Neutrophil (primary cell): ENCODE results near the gene CD3E.

Source experiments
- H3K27ac ChIP-seq: fragments of 200-600 bp; sonication (generic); 2 replicates; pipeline ENCODE4 v1.5.1; 2016; ENCODE audit warnings: mild to moderate bottlenecking, moderate library complexity
- H3K27me3 ChIP-seq: fragments of 200-600 bp; sonication (generic); 2 replicates; pipeline ENCODE4 v1.6.0; 2016; ENCODE audit warnings: mild to moderate bottlenecking
- H3K36me3 ChIP-seq: fragments of 200-600 bp; sonication (generic); 2 replicates; pipeline ENCODE4 v1.5.1; 2017
- H3K4me1 ChIP-seq, 2 experiments: fragments of 200-600 bp in 1 of 2; sonication (generic) in 1 of 2; 1 replicate in 1 of 2; 2 replicates in 1 of 2; pipeline versions ENCODE4 v1.5.1 to v1.6.1; 2013 to 2016; ENCODE audit warnings: low read depth in 1 of 2, low read length in 1 of 2, mild to moderate bottlenecking in 1 of 2, moderate library complexity in 1 of 2; ENCODE audit not compliant: control insufficient read depth in 1 of 2, insufficient read depth in 1 of 2
- H3K4me3 ChIP-seq, 2 experiments: fragments of 200-600 bp in 1 of 2; sonication (generic) in 1 of 2; 1 replicate in 1 of 2; 2 replicates in 1 of 2; pipeline ENCODE4 v1.5.1; 2013 to 2016; ENCODE audit warnings: low read depth in 1 of 2, low read length in 1 of 2, mild to moderate bottlenecking in 1 of 2, moderate library complexity in 1 of 2
- H3K9me3 ChIP-seq: fragments of 200-600 bp; sonication (generic); 2 replicates; pipeline ENCODE4 v1.5.1; 2016
- TF ChIP-seq, protein P1 (sequence below): fragments of 200-600 bp; sonication (generic); IDR thresholded peaks from 2 replicates; pipeline ENCODE4 v1.5.1; 2016; ENCODE audit warnings: antibody characterized with exemption

Gene CD3E

DNA sequence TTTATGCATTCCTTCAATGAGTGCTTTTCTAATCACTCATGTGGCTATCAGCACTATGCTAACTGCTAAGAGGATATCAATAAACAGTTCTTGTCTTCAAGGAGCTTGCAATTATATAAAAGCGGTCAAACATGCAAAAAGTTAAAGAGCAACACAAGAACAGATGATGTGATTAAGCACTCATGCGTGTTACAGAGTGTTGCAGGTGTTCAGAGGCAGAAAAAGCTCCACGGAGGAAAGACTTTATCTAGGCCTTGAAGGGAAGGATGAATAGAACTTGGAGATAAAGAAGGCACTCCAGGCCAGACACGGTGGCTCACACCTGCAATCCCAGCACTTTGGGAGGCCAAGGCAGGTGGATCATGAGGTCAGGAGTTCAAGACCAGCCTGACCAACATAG is 13.6 kb downstream of the CD3E start:
- no peak overlapping the region for H3K27ac ChIP-seq
- H3K4me1 ChIP-seq, result peaks cover 20 to 38% of the 10 kb centered on the region in 2 experiments

DNA sequence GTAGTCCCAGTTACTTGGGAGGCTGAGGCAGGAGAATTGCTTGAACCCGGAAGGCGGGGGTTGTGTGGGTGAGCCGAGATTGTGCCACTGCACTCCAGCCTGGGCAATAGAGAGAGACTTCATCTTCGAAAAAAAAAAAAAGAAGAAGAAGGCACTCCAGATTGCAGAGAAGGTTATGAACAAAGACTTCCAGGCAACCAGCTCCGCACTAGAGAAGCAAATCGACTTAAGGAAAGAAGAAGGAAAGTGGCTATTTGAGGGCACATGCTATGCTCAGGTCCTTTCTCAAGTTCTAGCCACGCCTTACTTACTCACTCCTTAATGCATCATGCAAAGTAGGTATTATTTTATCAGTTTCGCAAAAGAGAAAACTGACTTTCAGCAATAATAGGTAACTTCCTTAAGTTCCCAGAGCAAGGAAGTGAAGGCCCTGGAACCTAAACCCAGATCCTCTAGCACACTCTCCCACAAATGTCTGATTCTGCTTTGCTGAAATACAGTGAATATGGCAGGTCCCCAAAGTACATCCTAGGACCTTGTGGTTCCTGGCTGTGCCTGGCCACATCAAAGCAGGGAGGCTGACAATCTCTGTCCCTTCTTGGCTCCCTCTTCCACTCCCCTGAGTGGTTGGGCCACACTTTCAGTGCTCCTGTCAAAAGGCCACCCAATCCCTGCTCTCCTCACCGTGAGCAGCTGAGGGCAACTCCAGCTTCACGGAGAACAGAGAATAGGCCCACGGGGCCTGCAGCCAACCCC is 14.2 kb downstream of the CD3E start:
- TF ChIP-seq, protein P1, sequence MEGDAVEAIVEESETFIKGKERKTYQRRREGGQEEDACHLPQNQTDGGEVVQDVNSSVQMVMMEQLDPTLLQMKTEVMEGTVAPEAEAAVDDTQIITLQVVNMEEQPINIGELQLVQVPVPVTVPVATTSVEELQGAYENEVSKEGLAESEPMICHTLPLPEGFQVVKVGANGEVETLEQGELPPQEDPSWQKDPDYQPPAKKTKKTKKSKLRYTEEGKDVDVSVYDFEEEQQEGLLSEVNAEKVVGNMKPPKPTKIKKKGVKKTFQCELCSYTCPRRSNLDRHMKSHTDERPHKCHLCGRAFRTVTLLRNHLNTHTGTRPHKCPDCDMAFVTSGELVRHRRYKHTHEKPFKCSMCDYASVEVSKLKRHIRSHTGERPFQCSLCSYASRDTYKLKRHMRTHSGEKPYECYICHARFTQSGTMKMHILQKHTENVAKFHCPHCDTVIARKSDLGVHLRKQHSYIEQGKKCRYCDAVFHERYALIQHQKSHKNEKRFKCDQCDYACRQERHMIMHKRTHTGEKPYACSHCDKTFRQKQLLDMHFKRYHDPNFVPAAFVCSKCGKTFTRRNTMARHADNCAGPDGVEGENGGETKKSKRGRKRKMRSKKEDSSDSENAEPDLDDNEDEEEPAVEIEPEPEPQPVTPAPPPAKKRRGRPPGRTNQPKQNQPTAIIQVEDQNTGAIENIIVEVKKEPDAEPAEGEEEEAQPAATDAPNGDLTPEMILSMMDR, result no peak
- peaks cover 20 to 38% of the 10 kb centered on the region in 2 experiments for H3K4me1 ChIP-seq
- H3K27me3 ChIP-seq, result peaks cover 36% of the 10 kb centered on the region
- no peaks in the 10 kb centered on the region for H3K9me3 ChIP-seq
- no peak overlapping the region for H3K4me3 ChIP-seq
- H3K27ac ChIP-seq, result peak overlapping the region; percentile 66
- no peaks in the 10 kb centered on the region for H3K36me3 ChIP-seq

More for the DNA sequence above, 13.6 kb downstream of the CD3E start:
- TF ChIP-seq, protein P1, result no peak
- H3K4me3 ChIP-seq, result no peak overlapping the region
- peaks cover 40% of the 10 kb centered on the region for H3K27me3 ChIP-seq
- H3K36me3 ChIP-seq, result no peaks in the 10 kb centered on the region
- no peaks in the 10 kb centered on the region for H3K9me3 ChIP-seq

DNA sequence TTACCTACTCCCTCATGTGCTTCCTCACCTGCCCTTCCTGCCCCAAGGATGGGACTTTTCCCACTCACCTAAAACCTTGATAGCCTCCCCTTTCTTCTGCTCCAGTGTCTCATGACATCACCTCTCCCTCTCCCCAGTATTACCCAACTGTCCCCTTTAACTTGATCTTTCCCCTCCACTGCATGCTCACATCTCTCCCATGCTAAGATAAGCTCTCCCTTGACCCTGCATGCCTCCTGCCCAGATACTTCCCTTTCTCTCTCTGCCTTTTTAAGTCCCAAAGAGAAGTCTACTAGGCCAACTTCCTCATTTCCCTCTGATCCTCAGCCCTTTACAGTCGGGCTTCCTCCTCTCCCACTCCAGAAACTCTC is 14.8 kb downstream of the CD3E start:
- H3K27ac ChIP-seq, result peak overlapping the region; percentile 66
- H3K4me1 ChIP-seq, result peaks cover 20 to 38% of the 10 kb centered on the region in 2 experiments
- peaks cover 31% of the 10 kb centered on the region for H3K27me3 ChIP-seq
- TF ChIP-seq, protein P1, result no peak
- H3K36me3 ChIP-seq, result no peaks in the 10 kb centered on the region
- H3K9me3 ChIP-seq, result no peaks in the 10 kb centered on the region
- H3K4me3 ChIP-seq, result no peak overlapping the region

DNA sequence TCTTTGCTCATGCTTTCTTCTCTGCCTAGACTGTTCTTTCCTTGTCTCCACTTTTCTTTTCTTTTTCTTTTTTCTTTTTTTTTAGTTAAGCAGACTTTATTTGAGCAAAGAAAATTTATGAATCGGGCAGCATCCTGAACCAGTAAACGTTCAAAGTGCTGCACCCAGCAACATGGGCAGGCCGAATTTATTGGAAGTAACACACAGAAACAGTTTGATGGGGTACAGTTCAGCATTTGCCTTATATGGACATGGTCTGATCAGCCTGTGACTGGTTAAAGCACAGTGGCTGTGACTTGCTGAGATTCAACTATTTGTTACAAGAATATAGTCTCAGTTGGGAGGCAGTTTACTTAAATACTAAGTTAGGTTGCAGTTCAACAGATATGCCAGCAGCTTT is 16.0 kb downstream of the CD3E start:
- Histone ChIP-seq H3K27ac (no peak overlapping the region), H3K4me3 (no peak overlapping the region), H3K9me3 (no peaks in the 10 kb centered on the region), H3K4me1 (peaks cover 20 to 35% of the 10 kb centered on the region in 2 experiments), H3K36me3 (no peaks in the 10 kb centered on the region), H3K27me3 (peaks cover 19% of the 10 kb centered on the region)
- TF ChIP-seq, protein P1, result no peak

- H3K27ac ChIP-seq, result no peak overlapping the region
- H3K27me3 ChIP-seq, result peaks cover 8% of the 10 kb centered on the region
- peaks cover 18 to 26% of the 10 kb centered on the region in 2 experiments for H3K4me1 ChIP-seq
- H3K9me3 ChIP-seq, result no peaks in the 10 kb centered on the region
- TF ChIP-seq, protein P1, result no peak
- H3K36me3 ChIP-seq, result no peaks in the 10 kb centered on the region
- no peak overlapping the region for H3K4me3 ChIP-seq
Measured at GRCh38 chr11:118321386-118322082, 17.0 kb downstream of the CD3E start.
